WTC11 (cell line): Measurements from ENCODE around the gene PRKRA. TPM values are rescaled to one million over a fixed set of nuclear protein-coding genes. Genes with fewer than 3 reads are reported as not detected.

Experiments used
- ATAC-seq: fragments of 200-7000 bp; cut with Tn5 transposase; 2 replicates; pipeline ENCODE4 v1.10.0; 2021; ENCODE audit warnings: mild to moderate bottlenecking, moderate library complexity
- CTCF ChIA-PET: fragments of 300-600 bp; sonication (Branson Sonifier 250); formaldehyde crosslinking; loops from one replicate; lab custom pipeline; 2021; ENCODE audit warnings: antibody characterized with exemption; lab: Charles Lee
- POLR2A ChIA-PET: fragments of 350-600 bp; sonication (Branson Sonifier 250); formaldehyde crosslinking; loops from one replicate; lab custom pipeline; 2021; ENCODE audit warnings: antibody characterized with exemption; lab: Charles Lee
- DNase-seq: peaks from one replicate; pipeline ENCODE4 v3.0.0; 2021; ENCODE audit warnings: low spot score
- H3K27ac Mint-ChIP-seq: 2 replicates; pipeline ENCODE4 v1.8.0; 2021; ENCODE audit warnings: mixed read lengths
- H3K27me3 Mint-ChIP-seq: 2 replicates; pipeline ENCODE4 v1.8.0; 2021; ENCODE audit warnings: low read depth, mild to moderate bottlenecking, moderate library complexity, mixed read lengths
- H3K36me3 Mint-ChIP-seq: 2 replicates; pipeline ENCODE4 v1.8.0; 2021; ENCODE audit warnings: mixed read lengths
- H3K4me1 Mint-ChIP-seq: 2 replicates; pipeline ENCODE4 v1.8.0; 2022; ENCODE audit warnings: mixed read lengths
- H3K4me3 Mint-ChIP-seq: 2 replicates; pipeline ENCODE4 v1.8.0; 2021; ENCODE audit warnings: mild to moderate bottlenecking, moderate library complexity, mixed read lengths
- H3K9me3 Mint-ChIP-seq: 2 replicates; pipeline ENCODE4 v1.8.0; 2021; ENCODE audit warnings: mixed read lengths
- ATF2 ChIP-seq: sonication (generic); formaldehyde crosslinking; IDR thresholded peaks from 2 replicates; pipeline ENCODE4 v1.8.1; 2022; ENCODE audit warnings: low read depth, missing genetic modification reagents, borderline replicate concordance
- CREB1 ChIP-seq: sonication (generic); formaldehyde crosslinking; IDR thresholded peaks from 2 replicates; pipeline ENCODE4 v1.8.0; 2023; ENCODE audit warnings: mild to moderate bottlenecking, missing genetic modification reagents
- CREM ChIP-seq: sonication (generic); formaldehyde crosslinking; IDR thresholded peaks from 2 replicates; pipeline ENCODE4 v1.8.1; 2022; ENCODE audit warnings: mild to moderate bottlenecking, missing genetic modification reagents, moderate library complexity
- E2F1 ChIP-seq: sonication (generic); formaldehyde crosslinking; IDR thresholded peaks from 2 replicates; pipeline ENCODE4 v1.8.0; 2022; ENCODE audit warnings: mild to moderate bottlenecking, missing genetic modification reagents
- E2F5 ChIP-seq: sonication (generic); formaldehyde crosslinking; IDR thresholded peaks from 2 replicates; pipeline ENCODE4 v1.8.1; 2022; ENCODE audit warnings: mild to moderate bottlenecking, moderate library complexity, missing genetic modification reagents
- FOXP1 ChIP-seq: sonication (generic); formaldehyde crosslinking; IDR thresholded peaks from 2 replicates; pipeline ENCODE4 v1.8.0; 2022; ENCODE audit warnings: missing genetic modification reagents, mild to moderate bottlenecking, moderate library complexity, borderline replicate concordance
- NR1H2 ChIP-seq: sonication (generic); formaldehyde crosslinking; IDR thresholded peaks from 2 replicates; pipeline ENCODE4 v1.9.0; 2021; ENCODE audit warnings: mild to moderate bottlenecking, moderate library complexity, missing genetic modification reagents
- OVOL2 ChIP-seq: fragments of 250-450 bp; sonication (Bioruptor Pico); IDR thresholded peaks from 2 replicates; pipeline ENCODE4 v1.9.0; 2021; ENCODE audit warnings: mild to moderate bottlenecking, borderline replicate concordance
- PRRX2 ChIP-seq: fragments of 250-450 bp; sonication (Bioruptor Pico); IDR thresholded peaks from 2 replicates; pipeline ENCODE4 v1.8.0; 2021; ENCODE audit warnings: mild to moderate bottlenecking
- SMAD3 ChIP-seq: sonication (generic); formaldehyde crosslinking; IDR thresholded peaks from 2 replicates; pipeline ENCODE4 v1.8.0; 2022; ENCODE audit warnings: missing genetic modification reagents, mild to moderate bottlenecking, borderline replicate concordance
- STAT6 ChIP-seq: sonication (generic); formaldehyde crosslinking; conservative IDR thresholded peaks from 2 replicates; pipeline ENCODE4 v1.8.1; 2023; ENCODE audit warnings: mild to moderate bottlenecking, low read depth, missing genetic modification reagents, moderate library complexity
- ZNF423 ChIP-seq: fragments of 250-450 bp; sonication (Bioruptor Pico); IDR thresholded peaks from 2 replicates; pipeline ENCODE4 v2.1.2; 2022; ENCODE audit warnings: mild to moderate bottlenecking, moderate library complexity
- ZNF425 ChIP-seq: fragments of 250-450 bp; sonication (Bioruptor Pico); conservative IDR thresholded peaks from 2 replicates; pipeline ENCODE4 v1.9.0; 2021; ENCODE audit warnings: mild to moderate bottlenecking
- total RNA-seq: library from RNA; stranded (reverse); gene quantifications from 3 replicates; pipeline ENCODE4 v1.2.3, GENCODE V29; 2021

PRKRA gene
- total RNA-seq, 1 experiment from 2014 or later: 55.4 TPM

GRCh38 chr2:178417916-178418315 lies 33.1 kb downstream of the PRKRA start (continued):
- TF ChIP-seq CREM (CRISPR knock-in tag): no peak
- no peak for TF ChIP-seq STAT6
- no peak for TF ChIP-seq PRRX2 (CRISPR knock-in tag)
- TF ChIP-seq CREB1: no peak
- no peak for TF ChIP-seq SMAD3
- no peak for TF ChIP-seq FOXP1 (CRISPR knock-in tag)
- TF ChIP-seq E2F5 (CRISPR knock-in tag): no peak

- Mint-ChIP-seq H3K9me3 (no peaks in the 10 kb centered on the region), H3K4me3 (no peak overlapping the region)
- no peak for ATAC-seq
- TF ChIP-seq NR1H2 (CRISPR knock-in tag) (no peak), ATF2 (CRISPR knock-in tag) (no peak), OVOL2 (CRISPR knock-in tag) (no peak), E2F1 (no peak), ZNF425 (no peak), ZNF423 (no peak)
- TF ChIP-seq, all 79 proteins: peak for 0
- Mint-ChIP-seq H3K36me3 (no peaks in the 10 kb centered on the region), H3K27me3 (peaks cover 9% of the 10 kb centered on the region; the same call in 1 of the 2 replicates), H3K27ac (no peak overlapping the region), H3K4me1 (peaks cover 13% of the 10 kb centered on the region)
- DNase-seq: no peak
- POLR2A ChIA-PET: no interaction called here
- CTCF ChIA-PET: interaction anchor here (0.9 to 1.7 kb wide), 3 partner anchors 160 to 296 kb away, joined by 3 to 5 read pairs (median 4); no protein-coding TSS in a partner anchor
Observed at GRCh38 chr2:178415979-178416378, 35.0 kb downstream of the PRKRA start.
